Renal cortex interstitium (tissue), 11 donors: ENCODE results near the gene LCE1A. TPM values are rescaled to one million over a fixed set of nuclear protein-coding genes. Genes with fewer than 3 reads are reported as not detected.

Experiments used
- DNase-seq, 11 donors: peaks; one replicate each; pipeline ENCODE4 v3.0.0-alpha.2; 2013; ENCODE audit warnings: low read depth in 9 of 11, low spot score in 4 of 11; ENCODE audit errors: extremely low read depth in 1 of 11
- polyA plus RNA-seq, 3 donors: library from polyadenylated mRNA; unstranded; fragments of 120-200 nt; gene quantifications; one replicate each; pipeline ENCODE4 v1.2.1, GENCODE V29; 2013; ENCODE audit not compliant: insufficient read length in 3 of 3

Gene LCE1A
- polyA plus RNA-seq, 3 donors: not detected

- DNase-seq: no peak
These were observed 37.2 kb downstream of the LCE1A start for GRCh38 chr1:152864443-152864842.

GRCh38 chr1:152866321-152866720, 39.0 kb downstream of the LCE1A start:
- no peak for DNase-seq

GRCh38 chr1:152869808-152870419, 42.6 kb downstream of the LCE1A start:
- peak; percentile 17 to 58 (median 43) for DNase-seq

- DNase-seq: peak in 3 of 11 donors; percentile 1 to 9 (median 8)
These were observed 43.8 kb downstream of the LCE1A start for GRCh38 chr1:152870831-152871730.

GRCh38 chr1:152871731-152872126, 44.5 kb downstream of the LCE1A start:
- DNase-seq: no peak

GRCh38 chr1:152873495-152873894, 46.2 kb downstream of the LCE1A start:
- no peak for DNase-seq

- no peak for DNase-seq
These were observed 49.6 kb downstream of the LCE1A start for GRCh38 chr1:152876827-152877226.

Other genes with a start within 250 kb of the LCE1A start
- not detected for gene LCE3D, start 247.0 kb upstream of the LCE1A start, polyA plus RNA-seq
- not detected for gene LCE3C, start 227.2 kb upstream of the LCE1A start, polyA plus RNA-seq
- not detected for gene LCE3B, start 213.7 kb upstream of the LCE1A start, polyA plus RNA-seq
- gene LCE3A, start 204.4 kb upstream of the LCE1A start, polyA plus RNA-seq: not detected
- not detected for gene LCE2D, start 164.1 kb upstream of the LCE1A start, polyA plus RNA-seq
- not detected for gene LCE2C, start 152.2 kb upstream of the LCE1A start, polyA plus RNA-seq
- not detected for gene LCE2B, start 141.3 kb upstream of the LCE1A start, polyA plus RNA-seq
- not detected for gene LCE2A, start 129.1 kb upstream of the LCE1A start, polyA plus RNA-seq
- gene LCE4A, start 119.3 kb upstream of the LCE1A start, polyA plus RNA-seq: not detected
- gene KPRP, start 69.4 kb upstream of the LCE1A start, polyA plus RNA-seq: not detected
- not detected for gene LCE1F, start 52.3 kb upstream of the LCE1A start, polyA plus RNA-seq
- not detected for gene LCE1E, start 41.2 kb upstream of the LCE1A start, polyA plus RNA-seq
- gene LCE1D, start 30.8 kb upstream of the LCE1A start, polyA plus RNA-seq: not detected
- not detected for gene LCE1C, start 20.8 kb upstream of the LCE1A start, polyA plus RNA-seq
- not detected for gene LCE1B, start 15.5 kb upstream of the LCE1A start, polyA plus RNA-seq
- gene LCE6A, start 15.4 kb downstream of the LCE1A start, polyA plus RNA-seq: not detected
- not detected for gene LCE7A, start 32.5 kb downstream of the LCE1A start, polyA plus RNA-seq
- gene SMCP, start 50.8 kb downstream of the LCE1A start, polyA plus RNA-seq: not detected
- under 1 TPM in 2 of 3 donors, not detected in 1; 0.09 to 0.16 TPM for gene IVL, start 81.1 kb downstream of the LCE1A start, polyA plus RNA-seq
- gene SPRR5, start 119.7 kb downstream of the LCE1A start, polyA plus RNA-seq: not detected
- gene SPRR4, start 143.2 kb downstream of the LCE1A start, polyA plus RNA-seq: not detected
- not detected for gene SPRR1A, start 156.6 kb downstream of the LCE1A start, polyA plus RNA-seq
- gene SPRR3, start 174.3 kb downstream of the LCE1A start, polyA plus RNA-seq: not detected
- not detected for gene SPRR1B, start 203.7 kb downstream of the LCE1A start, polyA plus RNA-seq
- gene SPRR2D, start 213.6 kb downstream of the LCE1A start, polyA plus RNA-seq: not detected
- gene SPRR2A, start 230.0 kb downstream of the LCE1A start, polyA plus RNA-seq: not detected
- gene SPRR2B, start 244.1 kb downstream of the LCE1A start, polyA plus RNA-seq: not detected